Parathyroid adenoma (tissue), 2 donors: ENCODE measurements around the gene SRC.

Source experiments
- H2AFZ ChIP-seq: fragments of 300-600 bp; sonication (generic); one replicate; pipeline ENCODE4 v1.7.0; 2017; ENCODE audit warnings: antibody characterized with exemption, mild to moderate bottlenecking
- H3K27ac ChIP-seq: fragments of 300-600 bp; sonication (generic); one replicate; pipeline ENCODE4 v1.7.0; 2017
- H3K27me3 ChIP-seq: fragments of 300-600 bp; sonication (generic); one replicate; pipeline ENCODE4 v1.7.0; 2017; ENCODE audit warnings: low read length; ENCODE audit not compliant: control insufficient read depth, insufficient read depth
- H3K36me3 ChIP-seq: fragments of 300-600 bp; sonication (generic); one replicate; pipeline ENCODE4 v1.7.0; 2017; ENCODE audit warnings: low read length; ENCODE audit not compliant: control insufficient read depth, insufficient read depth
- H3K4me1 ChIP-seq: fragments of 300-600 bp; sonication (generic); one replicate; pipeline ENCODE4 v1.7.0; 2017; ENCODE audit warnings: control low read depth
- H3K4me2 ChIP-seq: fragments of 300-600 bp; sonication (generic); one replicate; pipeline ENCODE4 v1.7.0; 2017; ENCODE audit warnings: low read length
- H3K4me3 ChIP-seq: fragments of 300-600 bp; sonication (generic); one replicate; pipeline ENCODE4 v1.7.0; 2017; ENCODE audit warnings: low read depth, low read length
- H3K79me2 ChIP-seq: fragments of 300-600 bp; sonication (generic); one replicate; pipeline ENCODE4 v1.7.0; 2017; ENCODE audit warnings: control low read depth
- H3K9ac ChIP-seq: fragments of 300-600 bp; sonication (generic); one replicate; pipeline ENCODE4 v1.7.0; 2017; ENCODE audit warnings: mild to moderate bottlenecking
- H3K9me3 ChIP-seq: fragments of 300-600 bp; sonication (generic); one replicate; pipeline ENCODE4 v1.7.0; 2017; ENCODE audit warnings: low read length; ENCODE audit not compliant: control insufficient read depth
- TF ChIP-seq, protein P1 (sequence below): fragments of 300-600 bp; sonication (generic); IDR thresholded peaks from one replicate; pipeline ENCODE4 v1.7.0; 2017; ENCODE audit warnings: antibody characterized with exemption, mild to moderate bottlenecking
- donor health status: primary hyperparathyroidism.

SRC gene

DNA sequence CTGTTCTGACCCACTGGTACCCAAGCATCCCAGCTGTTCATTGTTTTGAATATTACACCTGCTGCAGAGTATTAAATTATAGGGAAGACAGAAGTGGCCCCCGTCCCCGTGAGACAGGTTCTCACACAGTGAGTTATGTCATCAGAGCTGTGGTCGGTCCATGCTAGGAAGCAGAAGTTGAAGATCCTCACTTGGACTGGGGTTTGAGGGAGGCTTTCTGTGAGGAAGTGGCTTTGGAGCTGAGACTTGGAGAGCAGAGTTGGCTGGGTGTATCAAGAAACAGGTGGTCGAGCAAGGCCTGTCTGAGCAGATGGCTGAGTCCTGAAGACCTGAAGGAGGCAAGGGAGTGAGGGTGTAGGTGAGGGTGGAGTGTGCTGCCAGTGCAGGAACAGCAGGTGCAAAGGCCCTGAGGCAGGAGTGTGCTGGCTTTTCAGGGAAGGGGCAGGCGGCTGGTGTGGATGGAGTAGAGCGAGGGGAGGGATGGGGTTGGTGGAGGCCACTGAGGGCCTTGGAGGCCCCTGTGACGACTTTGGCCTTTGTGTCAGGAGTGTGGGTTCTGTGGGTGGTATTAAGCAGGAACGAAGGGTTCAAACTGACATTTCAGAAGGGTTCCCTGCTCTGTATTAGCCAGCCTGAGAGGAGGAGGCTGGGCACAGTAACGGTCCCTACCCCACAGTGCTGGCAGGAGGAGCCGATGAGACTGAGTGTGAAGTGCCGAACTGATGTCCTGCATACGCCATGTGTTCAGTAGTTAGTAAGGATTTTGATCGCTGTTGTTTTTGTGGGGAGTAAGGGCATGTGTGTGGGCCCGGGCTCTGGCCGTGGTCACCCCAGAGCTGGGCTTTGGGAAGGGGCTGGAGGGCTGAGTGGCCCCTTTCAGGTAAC, 11.8 kb downstream of the SRC start:
- H3K4me1 ChIP-seq: peaks cover 4% of the 10 kb centered on the region

DNA sequence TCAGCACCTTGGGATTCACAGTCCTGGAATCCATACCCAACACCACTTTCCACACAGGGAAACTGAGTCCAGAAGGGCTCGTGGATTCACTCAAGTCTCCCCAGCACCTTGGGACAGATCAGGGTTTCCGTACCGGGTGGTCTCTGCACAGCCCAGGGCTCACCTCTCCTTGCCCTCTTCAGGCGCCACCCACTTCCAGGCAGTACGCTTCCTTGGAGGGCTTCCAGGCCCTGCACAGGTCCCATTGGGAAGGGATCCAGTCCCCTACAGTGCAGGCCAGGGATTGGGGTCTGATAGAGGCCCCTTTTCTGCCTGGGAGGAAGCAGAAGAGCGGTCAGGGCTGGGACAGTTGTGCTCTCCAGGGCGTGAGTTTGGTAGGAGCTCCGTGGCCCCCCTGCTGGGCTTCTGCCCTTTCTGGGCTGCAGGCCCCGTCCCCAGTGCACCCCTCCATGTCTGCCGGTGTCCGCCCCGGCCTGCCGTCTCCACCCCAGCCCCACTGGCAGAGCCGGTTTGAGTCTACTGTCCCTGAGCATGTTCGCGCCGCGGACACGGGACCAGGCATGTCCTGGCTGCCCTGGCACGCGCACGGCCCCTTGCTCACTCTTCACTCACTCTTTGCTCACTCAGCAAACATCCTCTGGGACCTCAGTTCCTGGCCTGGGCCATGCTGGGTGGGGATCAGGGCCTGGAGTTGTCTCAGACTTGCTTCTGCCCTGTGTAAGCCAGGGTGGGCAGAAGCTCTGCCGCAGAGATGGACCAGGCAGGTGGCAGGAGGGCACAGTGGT, 12.6 kb downstream of the SRC start:
- Histone ChIP-seq H3K4me2 (no peak overlapping the region), H3K9ac (no peak overlapping the region), H2AFZ (no peak overlapping the region), H3K27ac (no peak overlapping the region), H3K9me3 (no peaks in the 10 kb centered on the region), H3K4me1 (peaks cover 4% of the 10 kb centered on the region), H3K27me3 (no peaks in the 10 kb centered on the region), H3K79me2 (peaks cover 13% of the 10 kb centered on the region), H3K4me3 (no peak overlapping the region), H3K36me3 (no peaks in the 10 kb centered on the region)
- TF ChIP-seq, protein P1, sequence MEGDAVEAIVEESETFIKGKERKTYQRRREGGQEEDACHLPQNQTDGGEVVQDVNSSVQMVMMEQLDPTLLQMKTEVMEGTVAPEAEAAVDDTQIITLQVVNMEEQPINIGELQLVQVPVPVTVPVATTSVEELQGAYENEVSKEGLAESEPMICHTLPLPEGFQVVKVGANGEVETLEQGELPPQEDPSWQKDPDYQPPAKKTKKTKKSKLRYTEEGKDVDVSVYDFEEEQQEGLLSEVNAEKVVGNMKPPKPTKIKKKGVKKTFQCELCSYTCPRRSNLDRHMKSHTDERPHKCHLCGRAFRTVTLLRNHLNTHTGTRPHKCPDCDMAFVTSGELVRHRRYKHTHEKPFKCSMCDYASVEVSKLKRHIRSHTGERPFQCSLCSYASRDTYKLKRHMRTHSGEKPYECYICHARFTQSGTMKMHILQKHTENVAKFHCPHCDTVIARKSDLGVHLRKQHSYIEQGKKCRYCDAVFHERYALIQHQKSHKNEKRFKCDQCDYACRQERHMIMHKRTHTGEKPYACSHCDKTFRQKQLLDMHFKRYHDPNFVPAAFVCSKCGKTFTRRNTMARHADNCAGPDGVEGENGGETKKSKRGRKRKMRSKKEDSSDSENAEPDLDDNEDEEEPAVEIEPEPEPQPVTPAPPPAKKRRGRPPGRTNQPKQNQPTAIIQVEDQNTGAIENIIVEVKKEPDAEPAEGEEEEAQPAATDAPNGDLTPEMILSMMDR: no peak

More for the DNA sequence above, 11.8 kb downstream of the SRC start:
- Histone ChIP-seq H3K9ac (no peak overlapping the region), H3K27ac (no peak overlapping the region), H3K4me3 (no peak overlapping the region), H2AFZ (no peak overlapping the region), H3K36me3 (no peaks in the 10 kb centered on the region), H3K27me3 (no peaks in the 10 kb centered on the region), H3K9me3 (no peaks in the 10 kb centered on the region), H3K79me2 (peaks cover 16% of the 10 kb centered on the region), H3K4me2 (no peak overlapping the region)
- TF ChIP-seq, protein P1: no peak

DNA sequence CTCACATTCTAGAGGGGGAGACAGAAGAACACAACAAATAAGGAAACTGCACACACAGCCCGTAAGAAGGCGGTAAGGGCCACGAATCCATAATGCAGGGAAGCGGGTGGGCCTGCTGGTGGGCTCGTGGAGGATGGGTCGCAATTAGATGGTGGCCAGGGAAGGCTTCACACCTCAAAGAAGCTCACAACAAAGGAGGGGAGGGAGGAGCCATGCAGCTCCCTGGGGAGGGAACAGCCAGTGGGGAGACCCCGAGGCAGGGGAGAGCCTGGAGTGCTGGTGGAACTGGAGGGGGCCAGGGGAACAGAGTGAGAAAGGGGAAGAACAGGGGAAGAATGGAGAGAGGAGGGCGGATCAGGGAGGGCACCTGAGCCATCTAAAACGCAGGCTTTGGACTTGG, 13.4 kb downstream of the SRC start:
- Histone ChIP-seq H3K4me1 (peaks cover 4% of the 10 kb centered on the region), H3K27ac (no peak overlapping the region), H2AFZ (no peak overlapping the region), H3K9me3 (no peaks in the 10 kb centered on the region), H3K4me2 (no peak overlapping the region), H3K36me3 (no peaks in the 10 kb centered on the region), H3K27me3 (no peaks in the 10 kb centered on the region), H3K79me2 (peaks cover 8% of the 10 kb centered on the region), H3K9ac (no peak overlapping the region), H3K4me3 (no peak overlapping the region)
- TF ChIP-seq, protein P1: no peak

DNA sequence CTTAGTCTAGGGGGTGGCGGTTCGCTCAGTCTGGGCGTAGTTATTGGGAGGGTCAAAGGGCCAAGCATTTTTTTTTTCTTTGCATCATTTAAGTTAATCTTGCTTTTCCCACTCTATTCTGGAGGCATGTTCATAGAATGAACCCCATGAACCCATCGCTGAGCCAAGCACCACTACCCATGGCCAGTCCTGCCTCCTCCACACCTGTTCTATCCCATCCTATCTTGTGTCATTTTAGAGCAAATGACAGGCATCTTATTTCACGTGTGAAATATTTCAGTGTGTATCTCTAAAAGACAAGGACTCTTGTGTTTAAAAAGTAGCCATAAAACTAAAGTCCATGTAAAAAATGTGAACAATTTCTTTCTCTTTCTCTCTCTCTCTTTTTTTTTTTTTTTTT, 13.9 kb downstream of the SRC start:
- Histone ChIP-seq H3K36me3 (no peaks in the 10 kb centered on the region), H3K4me3 (no peak overlapping the region), H3K79me2 (peaks cover 8% of the 10 kb centered on the region), H3K27ac (no peak overlapping the region), H3K4me1 (peaks cover 4% of the 10 kb centered on the region), H2AFZ (no peak overlapping the region), H3K27me3 (no peaks in the 10 kb centered on the region), H3K4me2 (no peak overlapping the region), H3K9ac (no peak overlapping the region), H3K9me3 (no peaks in the 10 kb centered on the region)
- TF ChIP-seq, protein P1: no peak
